Astrocyte (in vitro differentiated cells and primary cell): ENCODE results near the gene ADSS1. TPM values are rescaled to one million over a fixed set of nuclear protein-coding genes. Genes with fewer than 3 reads are reported as not detected.

Source experiments
- DNase-seq: peaks from one replicate; pipeline ENCODE4 v3.0.0-alpha.2; 2010; ENCODE audit warnings: low read depth
- FAIRE-seq: peaks from 2 replicates; lab custom pipeline; 2011; peaks lifted over from hg19 to GRCh38; lab: Jason Lieb, UNC
- H2AFZ ChIP-seq: 2 replicates; pipeline ENCODE4 v1.6.0; 2012; ENCODE audit warnings: low read depth, low read length, inconsistent platforms
- H3K27ac ChIP-seq: 2 replicates; pipeline ENCODE4 v1.5.1; 2011; ENCODE audit warnings: low read depth, low read length, inconsistent platforms
- H3K27me3 ChIP-seq: 2 replicates; pipeline ENCODE4 v1.6.0; 2011; ENCODE audit warnings: low read length, inconsistent platforms; ENCODE audit not compliant: insufficient read depth
- H3K36me3 ChIP-seq: 2 replicates; pipeline ENCODE4 v1.5.1; 2011; ENCODE audit warnings: low read length, inconsistent platforms; ENCODE audit not compliant: insufficient read depth
- H3K4me1 ChIP-seq: 2 replicates; pipeline ENCODE4 v1.5.1; 2011; ENCODE audit warnings: low read length, inconsistent platforms; ENCODE audit not compliant: insufficient read depth
- H3K4me2 ChIP-seq: 2 replicates; pipeline ENCODE4 v1.6.0; 2012; ENCODE audit warnings: low read length, inconsistent platforms
- H3K4me3 ChIP-seq: 2 replicates; pipeline ENCODE4 v1.5.1; 2011; ENCODE audit warnings: low read depth, mild to moderate bottlenecking, low read length, inconsistent platforms; ENCODE audit not compliant: insufficient read depth
- H3K79me2 ChIP-seq: 2 replicates; pipeline ENCODE4 v1.6.0; 2012; ENCODE audit warnings: mild to moderate bottlenecking, low read length, inconsistent platforms; ENCODE audit not compliant: insufficient read depth
- H3K9ac ChIP-seq: 2 replicates; pipeline ENCODE4 v1.6.0; 2012; ENCODE audit warnings: mild to moderate bottlenecking, low read length, inconsistent platforms
- H3K9me3 ChIP-seq: 2 replicates; pipeline ENCODE4 v1.5.1; 2012; ENCODE audit warnings: low read depth, mild to moderate bottlenecking, low read length, inconsistent platforms; ENCODE audit not compliant: insufficient read depth
- H4K20me1 ChIP-seq: 2 replicates; pipeline ENCODE4 v1.6.0; 2012; ENCODE audit warnings: low read length, inconsistent platforms; ENCODE audit not compliant: insufficient read depth
- H3K27ac Mint-ChIP-seq: one replicate; pipeline ENCODE4 v1.8.0; 2021; ENCODE audit warnings: mild to moderate bottlenecking, mixed read lengths; ENCODE audit not compliant: unreplicated experiment
- H3K27me3 Mint-ChIP-seq: one replicate; pipeline ENCODE4 v1.8.0; 2021; ENCODE audit warnings: low read depth, mixed read lengths; ENCODE audit not compliant: unreplicated experiment
- H3K36me3 Mint-ChIP-seq: one replicate; pipeline ENCODE4 v1.8.0; 2021; ENCODE audit warnings: low read depth, mixed read lengths; ENCODE audit not compliant: unreplicated experiment
- H3K4me1 Mint-ChIP-seq: one replicate; pipeline ENCODE4 v1.8.0; 2021; ENCODE audit warnings: low read depth, mixed read lengths; ENCODE audit not compliant: unreplicated experiment
- H3K4me3 Mint-ChIP-seq: one replicate; pipeline ENCODE4 v1.8.0; 2021; ENCODE audit warnings: mild to moderate bottlenecking, moderate library complexity, mixed read lengths; ENCODE audit not compliant: unreplicated experiment
- H3K9me3 Mint-ChIP-seq: one replicate; pipeline ENCODE4 v1.8.0; 2021; ENCODE audit warnings: mild to moderate bottlenecking, mixed read lengths; ENCODE audit not compliant: unreplicated experiment
- CTCF ChIP-seq: IDR thresholded peaks from 2 replicates; pipeline ENCODE4 v1.5.1; 2011; ENCODE audit warnings: low read depth, mild to moderate bottlenecking, inconsistent platforms, low read length, moderate library complexity; ENCODE audit not compliant: insufficient read depth
- EZH2 ChIP-seq: IDR thresholded peaks from 2 replicates; pipeline ENCODE4 v1.6.1; 2012; ENCODE audit warnings: mild to moderate bottlenecking, low read length, inconsistent platforms; ENCODE audit not compliant: insufficient read depth
- total RNA-seq: library from RNA; stranded (reverse); gene quantifications from 2 replicates; pipeline ENCODE4 v1.2.1, GENCODE V29; 2021

The ADSS1 gene
- total RNA-seq, 1 donor from 2014 or later, result 4.4 TPM

DNA sequence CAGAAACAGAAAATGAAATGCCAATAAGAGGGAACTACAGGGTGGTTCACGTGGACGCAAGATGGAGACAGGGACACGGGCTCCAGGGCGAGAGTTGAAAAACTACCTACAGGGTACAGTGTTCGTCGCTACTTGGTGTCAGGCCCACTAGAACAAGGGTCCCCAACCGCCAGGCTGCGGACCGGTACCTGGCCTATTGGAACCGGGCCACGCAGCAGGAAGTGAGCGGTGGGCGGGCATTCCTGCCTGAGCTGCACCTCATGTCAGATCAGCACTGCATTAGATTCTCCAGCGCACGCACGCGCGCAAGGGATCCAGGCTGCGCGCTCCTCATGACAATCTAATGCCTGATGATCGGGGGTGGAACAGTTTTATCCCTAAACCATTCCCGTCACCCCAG is 19.8 kb upstream of the ADSS1 start:
- H3K4me1 ChIP-seq, result peaks cover 12% of the 10 kb centered on the region
- no peak overlapping the region for H2AFZ ChIP-seq
- H3K4me2 ChIP-seq, result no peak overlapping the region
- FAIRE-seq (no peak), DNase-seq (no peak)
- Mint-ChIP-seq H3K4me1 (peaks cover 7% of the 10 kb centered on the region), H3K27me3 (no peaks in the 10 kb centered on the region), H3K36me3 (peaks cover 11% of the 10 kb centered on the region), H3K4me3 (no peak overlapping the region), H3K9me3 (no peaks in the 10 kb centered on the region), H3K27ac (no peak overlapping the region)
- peaks cover 21% of the 10 kb centered on the region for H3K79me2 ChIP-seq
- TF ChIP-seq EZH2 (no peak), CTCF (no peak)
- peaks cover 7% of the 10 kb centered on the region for H3K36me3 ChIP-seq
- no peak overlapping the region for H3K27ac ChIP-seq
- peaks cover 50% of the 10 kb centered on the region for H4K20me1 ChIP-seq
- H3K4me3 ChIP-seq, result no peak overlapping the region
- H3K9me3 ChIP-seq, result no peaks in the 10 kb centered on the region
- H3K27me3 ChIP-seq, result no peaks in the 10 kb centered on the region
- no peak overlapping the region for H3K9ac ChIP-seq

DNA sequence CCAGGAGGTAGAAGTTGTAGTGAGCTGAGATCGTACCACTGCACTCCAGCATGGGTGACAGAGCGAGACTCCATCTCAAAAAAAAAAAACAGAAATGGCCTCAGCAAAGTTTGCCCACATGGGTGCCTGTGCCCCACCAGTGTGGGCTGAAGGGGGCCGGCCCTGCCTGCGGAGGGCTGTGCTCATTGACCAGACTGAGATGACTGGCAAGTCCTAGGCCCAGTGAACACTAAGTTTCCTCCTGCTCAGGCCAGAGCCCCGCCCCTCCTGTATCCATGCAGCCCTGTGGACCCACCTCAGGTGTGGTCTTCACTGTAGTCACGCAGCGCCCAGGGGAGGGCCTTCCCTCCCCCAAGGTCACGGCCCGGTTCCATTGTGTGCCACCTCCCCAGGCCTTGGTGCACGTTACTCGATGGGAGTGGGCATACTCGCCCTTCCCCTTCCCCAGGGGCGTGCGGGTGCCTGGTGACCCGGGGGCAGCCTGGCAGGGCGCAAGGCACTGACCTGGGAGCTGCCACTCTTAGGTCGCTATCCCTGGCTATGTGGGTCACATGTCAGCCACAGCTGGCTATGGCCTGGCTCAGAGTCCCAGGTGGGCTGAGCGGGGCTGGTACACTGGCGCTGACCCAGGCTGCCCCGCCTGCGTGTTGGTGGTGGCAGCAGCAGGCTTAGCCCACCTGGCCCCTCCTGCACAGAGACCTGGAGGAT is 18.5 kb upstream of the ADSS1 start:
- H2AFZ ChIP-seq, result no peak overlapping the region

More for the DNA sequence above, 18.5 kb upstream of the ADSS1 start:
- Mint-ChIP-seq H3K36me3 (peaks cover 15% of the 10 kb centered on the region), H3K27me3 (no peaks in the 10 kb centered on the region), H3K4me3 (no peak overlapping the region), H3K4me1 (peaks cover 7% of the 10 kb centered on the region), H3K9me3 (no peaks in the 10 kb centered on the region), H3K27ac (no peak overlapping the region)
- DNase-seq (no peak), FAIRE-seq (no peak)
- peaks cover 9% of the 10 kb centered on the region for H3K4me1 ChIP-seq
- no peak overlapping the region for H3K27ac ChIP-seq
- no peak for TF ChIP-seq CTCF
- TF ChIP-seq EZH2, result no peak
- H3K4me2 ChIP-seq, result no peak overlapping the region
- no peaks in the 10 kb centered on the region for H3K27me3 ChIP-seq
- no peak overlapping the region for H3K4me3 ChIP-seq
- no peak overlapping the region for H3K9ac ChIP-seq
- peaks cover 9% of the 10 kb centered on the region for H3K36me3 ChIP-seq
- peaks cover 8% of the 10 kb centered on the region for H3K79me2 ChIP-seq
- no peaks in the 10 kb centered on the region for H3K9me3 ChIP-seq
- H4K20me1 ChIP-seq, result peaks cover 43% of the 10 kb centered on the region
